DOHH2 (cell line): Measurements from ENCODE around the gene ZFHX3.

Experiments
- H3F3A ChIP-seq: fragments of 200-600 bp; sonication (generic), shearing (Covaris generic); 2 replicates; pipeline ENCODE4 v1.6.0; 2016; ENCODE audit warnings: antibody characterized with exemption, mild to moderate bottlenecking; ENCODE audit not compliant: control insufficient read depth, insufficient read depth
- H3K27ac ChIP-seq: fragments of 200-600 bp; sonication (generic); 2 replicates; pipeline ENCODE4 v1.5.1; 2014; ENCODE audit warnings: low read depth, mild to moderate bottlenecking, low read length, moderate library complexity
- H3K27me3 ChIP-seq: fragments of 200-600 bp; sonication (generic); 2 replicates; pipeline ENCODE4 v1.6.1; 2014; ENCODE audit warnings: mild to moderate bottlenecking, low read length, mixed read lengths; ENCODE audit not compliant: control insufficient read depth
- H3K36me3 ChIP-seq: fragments of 200-600 bp; sonication (generic); 2 replicates; pipeline ENCODE4 v1.6.1; 2014; ENCODE audit warnings: mild to moderate bottlenecking, low read length, moderate library complexity, mixed read lengths; ENCODE audit not compliant: control insufficient read depth
- H3K4me1 ChIP-seq: fragments of 200-600 bp; sonication (generic); 2 replicates; pipeline ENCODE4 v1.6.1; 2014; ENCODE audit warnings: mild to moderate bottlenecking, low read length, mixed read lengths; ENCODE audit not compliant: control insufficient read depth
- H3K4me2 ChIP-seq: fragments of 200-600 bp; sonication (generic); 2 replicates; pipeline ENCODE4 v1.6.0; 2014; ENCODE audit warnings: mild to moderate bottlenecking, low read length, moderate library complexity
- H3K4me3 ChIP-seq: fragments of 200-600 bp; sonication (generic); 2 replicates; pipeline ENCODE4 v1.5.1; 2014; ENCODE audit warnings: mild to moderate bottlenecking, low read length, mixed read lengths
- H3K79me2 ChIP-seq: fragments of 200-600 bp; sonication (generic); 2 replicates; pipeline ENCODE4 v1.6.1; 2014; ENCODE audit warnings: mild to moderate bottlenecking, low read length, mixed read lengths; ENCODE audit not compliant: control insufficient read depth
- H3K9me2 ChIP-seq: fragments of 200-600 bp; sonication (generic); replicated peaks from 2 replicates; pipeline ENCODE4 v1.6.1; 2014; ENCODE audit warnings: mild to moderate bottlenecking, low read length, mixed read lengths; ENCODE audit not compliant: control insufficient read depth
- H3K9me3 ChIP-seq: fragments of 200-600 bp; sonication (generic); 2 replicates; pipeline ENCODE4 v1.6.1; 2014; ENCODE audit warnings: antibody characterized with exemption, low read length, mixed read lengths; ENCODE audit not compliant: control insufficient read depth, insufficient read depth
- H4K20me1 ChIP-seq: fragments of 200-600 bp; sonication (generic); 2 replicates; pipeline ENCODE4 v1.6.0; 2014; ENCODE audit warnings: low read depth, mild to moderate bottlenecking, antibody characterized with exemption, low read length, moderate library complexity; ENCODE audit not compliant: control insufficient read depth, insufficient read depth
- EZH2phosphoT487 ChIP-seq: fragments of 200-600 bp; sonication (generic); IDR thresholded peaks from 2 replicates; pipeline ENCODE4 v1.6.1; 2017; ENCODE audit warnings: borderline replicate concordance, mild to moderate bottlenecking, antibody characterized with exemption, low read length, moderate library complexity, mixed read lengths
- TF ChIP-seq, protein P1 (sequence below): fragments of 200-600 bp; sonication (generic); IDR thresholded peaks from one replicate; pipeline ENCODE4 v1.5.1; 2014; ENCODE audit warnings: antibody characterized with exemption, mild to moderate bottlenecking, low read depth, low read length; ENCODE audit not compliant: poor library complexity, severe bottlenecking

ZFHX3 gene

DNA sequence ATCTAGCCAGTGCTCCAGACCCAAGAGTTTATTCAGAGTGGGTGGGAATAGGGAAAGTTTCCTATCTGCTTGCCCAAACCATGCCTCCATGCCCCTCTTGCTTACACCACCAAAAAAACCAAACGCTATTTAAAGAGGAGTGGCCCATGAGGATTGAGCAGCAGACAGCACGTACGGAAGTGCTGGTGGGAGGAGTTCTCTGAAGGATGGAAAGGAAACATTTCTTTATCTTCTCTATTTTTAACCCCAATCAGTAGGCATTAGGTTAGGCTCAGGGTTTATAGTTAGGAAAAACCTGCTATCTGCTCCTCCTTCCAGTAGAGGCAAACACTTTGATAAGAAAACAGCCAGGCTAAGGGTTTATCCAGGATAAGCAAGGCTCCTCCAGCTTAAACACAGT lies 235.3 kb downstream of the ZFHX3 start:
- Histone ChIP-seq H3K4me2 (no peak overlapping the region), H3K4me3 (no peak overlapping the region), H3K9me2 (no peaks in the 10 kb centered on the region), H3K4me1 (no peaks in the 10 kb centered on the region), H4K20me1 (no peaks in the 10 kb centered on the region), H3K79me2 (no peaks in the 10 kb centered on the region), H3K36me3 (no peaks in the 10 kb centered on the region; the same call in 1 of the 2 replicates), H3F3A (no peaks in the 10 kb centered on the region), H3K27ac (no peak overlapping the region), H3K9me3 (no peaks in the 10 kb centered on the region), H3K27me3 (no peaks in the 10 kb centered on the region)
- TF ChIP-seq, protein P1, sequence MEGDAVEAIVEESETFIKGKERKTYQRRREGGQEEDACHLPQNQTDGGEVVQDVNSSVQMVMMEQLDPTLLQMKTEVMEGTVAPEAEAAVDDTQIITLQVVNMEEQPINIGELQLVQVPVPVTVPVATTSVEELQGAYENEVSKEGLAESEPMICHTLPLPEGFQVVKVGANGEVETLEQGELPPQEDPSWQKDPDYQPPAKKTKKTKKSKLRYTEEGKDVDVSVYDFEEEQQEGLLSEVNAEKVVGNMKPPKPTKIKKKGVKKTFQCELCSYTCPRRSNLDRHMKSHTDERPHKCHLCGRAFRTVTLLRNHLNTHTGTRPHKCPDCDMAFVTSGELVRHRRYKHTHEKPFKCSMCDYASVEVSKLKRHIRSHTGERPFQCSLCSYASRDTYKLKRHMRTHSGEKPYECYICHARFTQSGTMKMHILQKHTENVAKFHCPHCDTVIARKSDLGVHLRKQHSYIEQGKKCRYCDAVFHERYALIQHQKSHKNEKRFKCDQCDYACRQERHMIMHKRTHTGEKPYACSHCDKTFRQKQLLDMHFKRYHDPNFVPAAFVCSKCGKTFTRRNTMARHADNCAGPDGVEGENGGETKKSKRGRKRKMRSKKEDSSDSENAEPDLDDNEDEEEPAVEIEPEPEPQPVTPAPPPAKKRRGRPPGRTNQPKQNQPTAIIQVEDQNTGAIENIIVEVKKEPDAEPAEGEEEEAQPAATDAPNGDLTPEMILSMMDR, result no peak
- TF ChIP-seq EZH2phosphoT487, result no peak

DNA sequence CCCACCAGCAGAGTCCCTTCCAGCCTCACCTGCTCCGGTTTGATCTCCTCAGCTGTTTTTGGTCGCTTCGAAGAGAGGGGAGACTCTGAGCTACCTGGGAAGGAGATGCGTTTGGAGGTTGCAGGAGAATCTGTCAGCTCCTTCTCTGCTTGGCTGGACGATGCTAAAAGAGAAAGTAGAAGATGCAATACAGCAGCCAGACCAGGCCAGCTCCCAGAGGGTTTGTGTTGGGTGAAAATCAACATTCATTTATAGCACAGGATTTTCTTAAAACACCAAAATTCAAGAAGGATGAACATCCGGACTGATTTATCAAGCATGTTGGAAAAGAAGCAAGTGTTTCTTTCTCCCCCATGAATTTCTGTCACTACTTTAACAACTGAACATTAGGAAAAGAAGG lies 236.1 kb downstream of the ZFHX3 start:
- no peaks in the 10 kb centered on the region for H3K27me3 ChIP-seq
- TF ChIP-seq, protein P1, result no peak
- TF ChIP-seq EZH2phosphoT487, result no peak
- H3K27ac ChIP-seq, result no peak overlapping the region
- H4K20me1 ChIP-seq, result no peaks in the 10 kb centered on the region
- no peaks in the 10 kb centered on the region for H3K9me2 ChIP-seq
- no peak overlapping the region for H3K4me2 ChIP-seq
- no peaks in the 10 kb centered on the region; the same call in 1 of the 2 replicates for H3K36me3 ChIP-seq
- no peaks in the 10 kb centered on the region for H3K4me1 ChIP-seq
- H3K4me3 ChIP-seq, result no peak overlapping the region
- no peaks in the 10 kb centered on the region for H3K9me3 ChIP-seq
- no peaks in the 10 kb centered on the region for H3F3A ChIP-seq
- no peaks in the 10 kb centered on the region for H3K79me2 ChIP-seq

DNA sequence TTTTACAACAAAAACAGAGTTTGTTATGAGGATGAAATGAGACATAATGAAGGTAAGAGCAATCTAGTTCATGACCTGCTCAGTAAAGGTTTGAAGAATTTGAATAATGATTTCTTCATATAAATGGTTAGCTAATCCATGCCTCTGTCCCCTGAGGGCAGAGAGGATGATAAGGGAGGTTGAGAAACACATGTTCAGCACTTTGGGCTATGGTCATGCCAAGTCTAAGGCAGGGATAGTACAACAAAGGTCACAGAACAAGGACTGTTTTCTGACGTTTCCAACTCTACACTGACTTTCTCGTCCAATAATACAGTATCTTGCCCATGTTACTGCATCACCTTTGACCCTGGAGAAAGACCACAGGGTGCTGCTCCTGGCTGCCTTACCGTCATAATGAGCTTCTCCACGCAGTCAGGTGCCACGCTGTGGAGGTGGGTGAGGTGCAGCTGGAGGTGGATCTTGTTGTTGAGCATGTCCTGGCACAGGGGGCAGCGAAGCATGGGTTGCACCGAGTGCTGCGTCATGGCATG lies 236.7 kb downstream of the ZFHX3 start:
- Histone ChIP-seq H3K9me2 (no peaks in the 10 kb centered on the region), H3K27ac (no peak overlapping the region), H3K4me2 (no peak overlapping the region), H3F3A (no peaks in the 10 kb centered on the region), H3K4me3 (no peak overlapping the region), H3K9me3 (no peaks in the 10 kb centered on the region), H3K36me3 (no peaks in the 10 kb centered on the region; the same call in 1 of the 2 replicates), H3K79me2 (no peaks in the 10 kb centered on the region), H3K27me3 (no peaks in the 10 kb centered on the region), H3K4me1 (no peaks in the 10 kb centered on the region), H4K20me1 (no peaks in the 10 kb centered on the region)
- TF ChIP-seq, protein P1, result no peak
- no peak for TF ChIP-seq EZH2phosphoT487

DNA sequence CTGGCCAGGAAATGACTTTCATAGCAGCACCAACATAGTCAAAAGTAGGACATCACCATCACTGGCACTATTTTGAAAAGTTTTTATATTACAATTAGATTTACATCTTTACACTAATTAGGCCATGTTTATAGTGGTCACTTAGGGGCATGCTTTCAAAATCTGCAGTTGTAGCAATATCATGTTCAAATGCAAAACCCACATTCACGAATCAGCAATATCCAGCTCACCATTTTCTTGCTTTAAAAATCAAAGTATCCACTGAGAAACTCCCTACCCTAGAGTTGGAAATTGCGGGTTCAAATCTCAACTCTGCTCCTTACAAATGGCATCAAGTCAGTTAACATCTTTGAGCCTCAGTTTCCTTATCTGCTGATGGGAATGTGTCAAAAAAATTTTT lies 237.4 kb downstream of the ZFHX3 start:
- Histone ChIP-seq H3K27me3 (no peaks in the 10 kb centered on the region), H3K4me3 (no peak overlapping the region), H3K4me1 (no peaks in the 10 kb centered on the region), H4K20me1 (no peaks in the 10 kb centered on the region), H3K9me2 (no peaks in the 10 kb centered on the region), H3K27ac (no peak overlapping the region), H3F3A (no peaks in the 10 kb centered on the region), H3K4me2 (no peak overlapping the region), H3K36me3 (no peaks in the 10 kb centered on the region; the same call in 1 of the 2 replicates), H3K79me2 (no peaks in the 10 kb centered on the region), H3K9me3 (no peaks in the 10 kb centered on the region)
- TF ChIP-seq, protein P1, result no peak
- no peak for TF ChIP-seq EZH2phosphoT487
